Choroid plexus epithelial cell (primary cell): ENCODE results near the gene TNFAIP8L3.

Experiments
- DNase-seq: peaks from one replicate; pipeline ENCODE4 v3.0.0-alpha.2; 2010; ENCODE audit warnings: low read depth
- H3K4me3 ChIP-seq: 2 replicates; pipeline ENCODE4 v1.5.1; 2011; ENCODE audit warnings: low read depth, mild to moderate bottlenecking, control low read depth, low read length, moderate library complexity
- TF ChIP-seq, protein P1 (sequence below): conservative IDR thresholded peaks from 2 replicates; pipeline ENCODE4 v1.5.1; 2011; ENCODE audit warnings: low read depth, mild to moderate bottlenecking, control low read depth, inconsistent platforms, low read length, moderate library complexity

TNFAIP8L3 gene

GRCh38 chr15:51114437-51115119, 19.9 kb upstream of the TNFAIP8L3 start:
- TF ChIP-seq, protein P1, sequence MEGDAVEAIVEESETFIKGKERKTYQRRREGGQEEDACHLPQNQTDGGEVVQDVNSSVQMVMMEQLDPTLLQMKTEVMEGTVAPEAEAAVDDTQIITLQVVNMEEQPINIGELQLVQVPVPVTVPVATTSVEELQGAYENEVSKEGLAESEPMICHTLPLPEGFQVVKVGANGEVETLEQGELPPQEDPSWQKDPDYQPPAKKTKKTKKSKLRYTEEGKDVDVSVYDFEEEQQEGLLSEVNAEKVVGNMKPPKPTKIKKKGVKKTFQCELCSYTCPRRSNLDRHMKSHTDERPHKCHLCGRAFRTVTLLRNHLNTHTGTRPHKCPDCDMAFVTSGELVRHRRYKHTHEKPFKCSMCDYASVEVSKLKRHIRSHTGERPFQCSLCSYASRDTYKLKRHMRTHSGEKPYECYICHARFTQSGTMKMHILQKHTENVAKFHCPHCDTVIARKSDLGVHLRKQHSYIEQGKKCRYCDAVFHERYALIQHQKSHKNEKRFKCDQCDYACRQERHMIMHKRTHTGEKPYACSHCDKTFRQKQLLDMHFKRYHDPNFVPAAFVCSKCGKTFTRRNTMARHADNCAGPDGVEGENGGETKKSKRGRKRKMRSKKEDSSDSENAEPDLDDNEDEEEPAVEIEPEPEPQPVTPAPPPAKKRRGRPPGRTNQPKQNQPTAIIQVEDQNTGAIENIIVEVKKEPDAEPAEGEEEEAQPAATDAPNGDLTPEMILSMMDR: no peak
- peak; percentile 39 for DNase-seq
- no peak overlapping the region for H3K4me3 ChIP-seq

- TF ChIP-seq, protein P1: no peak
- no peak overlapping the region for H3K4me3 ChIP-seq
- DNase-seq: no peak
Observed at GRCh38 chr15:51112078-51112477, 17.4 kb upstream of the TNFAIP8L3 start.

- TF ChIP-seq, protein P1: no peak
- H3K4me3 ChIP-seq: no peak overlapping the region
- DNase-seq: no peak
Observed at GRCh38 chr15:51111061-51111460, 16.4 kb upstream of the TNFAIP8L3 start.

GRCh38 chr15:51110171-51110570, 15.5 kb upstream of the TNFAIP8L3 start:
- TF ChIP-seq, protein P1: no peak
- DNase-seq: no peak
- no peak overlapping the region for H3K4me3 ChIP-seq

GRCh38 chr15:51108933-51109550, 14.3 kb upstream of the TNFAIP8L3 start:
- TF ChIP-seq, protein P1: no peak
- no peak overlapping the region for H3K4me3 ChIP-seq
- peak; percentile 75 for DNase-seq

- H3K4me3 ChIP-seq: no peak overlapping the region
- TF ChIP-seq, protein P1: no peak
- DNase-seq: no peak
Observed at GRCh38 chr15:51107612-51108011, 12.9 kb upstream of the TNFAIP8L3 start.

DNA sequence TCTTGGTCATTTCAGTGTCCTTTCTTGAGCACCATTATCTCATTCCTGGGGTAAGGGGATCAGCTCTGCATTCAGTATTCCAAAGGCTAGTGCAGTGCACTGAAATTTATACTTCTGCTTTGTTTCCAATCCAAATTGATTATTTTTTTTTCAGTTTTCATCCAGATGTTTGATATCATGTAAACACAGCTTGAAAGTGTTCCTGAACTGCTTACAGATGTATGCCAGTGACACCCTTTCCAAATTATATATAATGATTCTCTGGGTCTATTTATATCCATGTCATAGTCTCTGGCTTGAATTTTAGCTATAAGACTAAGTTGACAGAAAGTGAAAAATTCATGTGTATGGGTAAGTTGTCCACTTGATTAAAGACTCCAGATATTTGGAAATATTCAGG, 11.8 kb upstream of the TNFAIP8L3 start:
- DNase-seq: no peak
- TF ChIP-seq, protein P1: no peak
- no peak overlapping the region for H3K4me3 ChIP-seq
